Prostate gland (tissue), 2 donors: ENCODE data around the gene TJP1.
A peak's percentile ranks its signal among the peaks of the same experiment; 100 is the strongest.

ENCODE experiments used
- CTCF ChIP-seq, 4 experiments: fragments of 200-600 bp in 2 of 4; fragments of 450-650 bp in 2 of 4; sonication (generic) in 2 of 4; IDR thresholded peaks; 1 replicate in 3 of 4; 2 replicates in 1 of 4; pipeline ENCODE4 v1.5.1; 2016 to 2019; ENCODE audit warnings: antibody characterized with exemption in 4 of 4, mild to moderate bottlenecking in 2 of 4, moderate library complexity in 2 of 4
- POLR2AphosphoS5 ChIP-seq: sonication (generic); formaldehyde crosslinking; IDR thresholded peaks from one replicate; pipeline ENCODE4 v1.6.1; 2017; ENCODE audit warnings: antibody characterized with exemption

GRCh38 chr15:29734917-29735572, 87.2 kb downstream of the TJP1 start:
- TF ChIP-seq CTCF (IDR thresholded peaks at IDR 0.05) (no peak), POLR2AphosphoS5 (peak; percentile 69)
